DMS153 treated with DMSO at 0.1 percent for 48 hours (cell line): ENCODE results near the gene FIG4.
"Not testable (repeated sequence)": the region's sequence is repeated elsewhere in the genome, so short reads cannot be mapped to it uniquely, and the experiment has no call there.

Experiments used
- DNase-seq: peaks from one replicate; lab custom pipeline; 2025; ENCODE audit not compliant: unreplicated experiment; lab: John Stamatoyannopoulos, UW

FIG4 gene

GRCh38 chr6:109840796-109841195, 149.7 kb downstream of the FIG4 start:
- no peak for DNase-seq

GRCh38 chr6:109841869-109842268, 150.8 kb downstream of the FIG4 start:
- DNase-seq = no peak

- DNase-seq = no peak
These were observed 161.6 kb downstream of the FIG4 start for GRCh38 chr6:109852713-109853112.

GRCh38 chr6:109853426-109853825, 162.3 kb downstream of the FIG4 start:
- DNase-seq = no peak

GRCh38 chr6:109853951-109854350, 162.9 kb downstream of the FIG4 start:
- no peak for DNase-seq

GRCh38 chr6:109854541-109855308, 163.6 kb downstream of the FIG4 start:
- DNase-seq = no peak

- DNase-seq = not testable (repeated sequence)
These were observed 164.5 kb downstream of the FIG4 start for GRCh38 chr6:109855476-109856040.

- no peak for DNase-seq
These were observed 170.8 kb downstream of the FIG4 start for GRCh38 chr6:109861946-109862345.

- no peak for DNase-seq
These were observed 173.0 kb downstream of the FIG4 start for GRCh38 chr6:109864050-109864449.

GRCh38 chr6:109865968-109866367, 174.9 kb downstream of the FIG4 start:
- no peak for DNase-seq

- no peak for DNase-seq
These were observed 176.2 kb downstream of the FIG4 start for GRCh38 chr6:109867009-109867969.

- no peak for DNase-seq
These were observed 176.9 kb downstream of the FIG4 start for GRCh38 chr6:109867970-109868358.

GRCh38 chr6:109869398-109870088, 178.4 kb downstream of the FIG4 start:
- DNase-seq = not testable (repeated sequence)

- DNase-seq = no peak
These were observed 179.0 kb downstream of the FIG4 start for GRCh38 chr6:109870089-109870410.

- DNase-seq = no peak
These were observed 181.5 kb downstream of the FIG4 start for GRCh38 chr6:109872549-109872948.

GRCh38 chr6:109872968-109873545, 182.0 kb downstream of the FIG4 start:
- DNase-seq = no peak

GRCh38 chr6:109874086-109874485, 183.0 kb downstream of the FIG4 start:
- no peak for DNase-seq

GRCh38 chr6:109874621-109875020, 183.5 kb downstream of the FIG4 start:
- no peak for DNase-seq
